ENCODE data around the gene SVBP.
"Not testable (repeated sequence)": the region's sequence is repeated elsewhere in the genome, so short reads cannot be mapped to it uniquely, and the experiment has no call there.

Gene SVBP

GRCh38 chr1:42841010-42841409 lies 23.8 kb upstream of the SVBP start:
- no peak for DNase-seq

DNA sequence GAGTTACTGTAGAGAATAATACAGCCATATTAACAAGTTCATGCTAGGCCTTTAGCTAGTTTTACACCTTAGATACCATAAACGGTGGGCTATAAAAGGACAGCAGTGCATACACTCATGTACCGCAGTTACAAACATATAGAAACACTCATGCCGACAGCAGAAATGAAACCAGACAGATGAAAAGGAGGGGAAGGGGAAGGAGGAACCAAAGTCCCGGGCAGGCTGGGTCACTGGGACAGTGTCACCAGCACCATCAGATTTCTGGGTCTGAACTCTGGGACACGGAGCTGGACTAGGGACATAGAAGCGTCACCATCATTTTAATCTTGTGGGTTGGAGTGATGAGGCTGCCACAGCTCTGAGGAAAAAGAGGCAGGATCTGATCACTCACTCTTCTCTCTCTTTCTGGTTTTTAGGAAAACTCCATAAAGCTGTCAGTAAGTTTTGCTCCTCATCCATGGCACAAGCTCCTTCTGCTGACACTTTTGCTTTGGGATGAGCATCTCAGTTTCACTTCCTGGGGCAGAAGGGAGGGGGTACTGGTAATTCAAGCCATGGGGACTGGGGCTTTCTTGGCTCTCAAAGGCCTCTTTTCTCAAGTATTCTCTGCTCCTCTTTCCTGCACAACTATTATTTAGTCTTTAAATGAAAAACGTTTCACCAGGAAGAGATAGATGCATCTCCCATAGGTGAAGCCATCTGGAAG lies 21.4 kb upstream of the SVBP start:
- no peak for DNase-seq

- DNase-seq = no peak
These were observed 20.5 kb upstream of the SVBP start for GRCh38 chr1:42837709-42838108.

DNA sequence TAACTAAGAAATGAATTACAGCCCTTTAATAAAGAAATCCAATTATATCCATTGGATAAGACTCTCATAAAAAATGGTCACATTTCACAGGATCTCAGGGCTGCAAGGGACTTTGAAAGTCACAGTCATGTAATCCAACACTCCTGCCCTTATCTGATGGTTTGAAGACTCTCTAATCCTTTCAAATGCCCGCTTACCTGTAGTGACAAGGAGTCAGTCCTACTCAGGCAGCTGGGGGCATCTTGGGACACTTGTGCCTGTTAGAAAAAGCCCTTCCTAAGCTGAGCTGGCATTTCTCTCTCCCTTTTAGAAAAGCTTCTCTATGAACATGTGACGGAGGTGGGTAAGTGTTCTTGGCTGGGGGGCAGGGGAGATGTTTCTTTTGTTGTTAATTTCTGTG lies 18.2 kb upstream of the SVBP start:
- DNase-seq = no peak

GRCh38 chr1:42834803-42835202 lies 17.6 kb upstream of the SVBP start:
- no peak for DNase-seq

GRCh38 chr1:42833981-42834380 lies 16.8 kb upstream of the SVBP start:
- DNase-seq = no peak

GRCh38 chr1:42832641-42833240 lies 15.5 kb upstream of the SVBP start:
- no peak for DNase-seq

DNA sequence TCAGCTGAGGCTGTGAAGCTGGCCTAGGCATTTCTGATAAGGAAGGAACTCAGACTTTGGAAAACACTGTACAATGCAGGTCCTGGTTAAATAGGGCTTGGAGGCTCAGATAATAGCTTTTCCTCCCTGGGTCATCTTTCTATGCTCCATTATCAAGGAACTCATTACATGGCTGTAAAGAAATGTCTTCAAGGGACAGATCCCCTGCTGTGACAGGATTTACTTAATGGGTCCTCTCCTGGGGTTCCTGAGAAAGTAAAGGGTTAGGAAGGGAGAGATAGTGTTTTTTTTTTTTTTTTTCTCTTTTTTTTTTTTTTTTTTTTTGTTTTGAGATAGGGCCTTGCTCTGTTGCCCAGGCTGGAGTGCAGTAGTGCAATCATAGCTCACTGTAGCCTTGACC lies 14.1 kb upstream of the SVBP start:
- no peak for DNase-seq

DNA sequence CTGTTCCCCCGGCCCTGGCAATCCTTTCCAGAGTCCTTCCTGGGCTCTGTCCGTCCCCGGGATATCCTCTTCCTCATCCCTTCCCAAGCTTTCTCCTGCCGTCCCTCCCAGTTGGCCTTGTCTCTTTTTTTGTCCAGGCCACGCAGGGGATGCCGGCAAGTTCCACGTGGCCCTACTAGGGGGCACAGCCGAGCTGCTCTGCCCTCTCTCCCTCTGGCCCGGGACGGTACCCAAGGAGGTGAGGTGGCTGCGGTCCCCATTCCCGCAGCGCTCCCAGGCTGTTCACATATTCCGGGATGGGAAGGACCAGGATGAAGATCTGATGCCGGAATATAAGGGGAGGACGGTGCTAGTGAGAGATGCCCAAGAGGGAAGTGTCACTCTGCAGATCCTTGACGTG lies 13.4 kb upstream of the SVBP start:
- no peak for DNase-seq

- no peak for DNase-seq
These were observed 8.0 kb upstream of the SVBP start for GRCh38 chr1:42825036-42825851.

GRCh38 chr1:42824481-42825035 lies 7.4 kb upstream of the SVBP start:
- DNase-seq = no peak

DNA sequence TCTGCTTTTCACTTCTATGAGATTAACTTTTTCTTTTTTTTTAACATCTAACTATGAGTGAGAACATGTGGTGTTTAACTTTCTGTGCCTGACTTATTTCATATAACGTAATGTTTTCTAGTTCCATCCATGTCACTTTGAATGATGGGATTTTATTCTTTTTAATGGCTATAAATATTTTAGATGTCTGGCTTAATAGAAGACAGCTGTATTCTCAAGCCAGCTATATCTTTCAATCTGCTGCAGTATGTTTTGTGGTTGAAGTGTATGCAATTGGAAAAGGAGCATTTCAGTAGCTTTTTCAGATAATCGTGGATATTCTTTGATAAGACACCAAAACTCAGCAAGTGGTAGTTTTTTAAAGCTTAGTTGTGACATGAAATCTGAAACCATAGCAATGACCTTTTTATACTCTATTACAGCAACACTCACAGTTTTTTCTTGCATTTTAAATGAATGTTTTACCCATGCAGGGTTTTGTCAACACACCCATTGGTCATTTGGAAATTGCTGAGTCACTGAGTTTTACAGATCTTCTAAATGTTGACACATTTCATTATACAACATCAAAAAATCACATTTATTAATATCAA lies 5.7 kb upstream of the SVBP start:
- DNase-seq = no peak

- no peak for DNase-seq
These were observed 4.5 kb upstream of the SVBP start for GRCh38 chr1:42821690-42822089.

DNA sequence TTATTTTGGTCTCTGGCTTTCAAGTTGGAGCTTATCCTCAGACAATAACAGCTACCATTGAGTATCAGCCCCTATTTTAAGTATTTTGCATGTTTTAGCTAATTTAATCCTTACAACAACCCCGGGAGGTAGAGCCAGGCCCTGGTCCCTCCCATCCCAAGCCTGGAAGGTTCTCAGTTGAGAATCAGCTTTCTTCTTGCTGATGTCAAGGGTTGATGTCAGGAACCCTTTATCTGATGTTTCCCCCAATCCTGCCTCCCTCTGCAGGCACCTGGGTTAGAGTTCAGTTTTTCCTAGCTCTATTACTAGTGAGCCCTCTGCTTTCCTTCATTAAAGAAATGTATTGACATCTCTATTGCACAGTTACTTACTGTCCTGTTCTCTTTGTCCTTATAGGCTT lies 3.6 kb upstream of the SVBP start:
- no peak for DNase-seq

DNA sequence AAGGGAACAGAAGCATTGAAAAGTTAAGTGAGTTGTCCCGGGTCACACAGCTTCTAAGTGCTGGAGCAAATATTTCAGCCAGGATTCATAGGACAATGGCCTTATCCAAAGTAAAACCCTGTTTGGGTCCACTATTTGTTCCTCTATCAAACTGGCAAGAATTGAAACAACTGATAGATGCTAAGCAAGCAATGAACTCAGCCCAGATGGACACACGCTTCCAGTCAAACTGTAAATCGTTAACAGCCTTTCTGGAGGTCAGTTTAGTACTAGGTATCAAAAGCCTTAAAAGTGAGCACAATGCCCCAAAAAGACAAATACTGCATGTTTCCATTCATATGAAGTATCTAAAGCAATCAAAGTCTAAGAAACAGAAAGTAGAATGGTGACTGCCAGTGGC lies 779 bp upstream of the SVBP start:
- DNase-seq = no peak

DNA sequence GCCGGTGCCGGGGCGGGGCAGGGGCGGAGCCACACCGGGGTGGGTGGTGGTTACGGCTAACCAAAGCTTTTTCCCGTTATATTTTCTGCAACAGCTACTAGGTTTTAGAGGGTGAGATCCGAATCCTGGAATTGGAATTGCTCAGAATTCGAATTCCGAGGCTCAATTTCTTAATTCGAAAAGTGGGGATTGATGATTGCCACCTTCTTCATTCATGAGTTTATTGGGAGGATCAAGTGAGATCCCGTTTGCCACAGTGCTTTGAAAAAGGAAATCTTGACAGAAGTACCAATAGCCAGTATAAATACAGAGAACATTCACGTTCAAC lies 207 bp upstream of the SVBP start:
- no peak for DNase-seq

- no peak for DNase-seq
These were observed 1.1 kb downstream of the SVBP start for GRCh38 chr1:42815941-42816584.

DNA sequence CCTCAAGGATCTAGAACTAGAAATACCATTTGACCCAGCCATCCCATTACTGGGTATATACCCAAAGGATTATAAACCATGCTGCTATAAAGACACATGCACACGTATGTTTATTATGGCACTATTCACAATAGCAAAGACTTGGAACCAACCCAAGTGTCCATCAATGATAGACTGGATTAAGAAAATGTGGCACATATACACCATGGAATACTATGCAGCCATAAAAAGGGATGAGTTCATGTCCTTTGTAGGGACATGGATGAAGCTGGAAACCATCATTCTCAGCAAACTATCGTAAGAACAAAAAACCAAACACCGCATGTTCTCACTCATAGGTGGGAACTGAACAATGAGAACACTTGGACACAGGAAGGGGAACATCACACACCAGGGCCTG lies 2.4 kb downstream of the SVBP start:
- DNase-seq = not testable (repeated sequence)

DNA sequence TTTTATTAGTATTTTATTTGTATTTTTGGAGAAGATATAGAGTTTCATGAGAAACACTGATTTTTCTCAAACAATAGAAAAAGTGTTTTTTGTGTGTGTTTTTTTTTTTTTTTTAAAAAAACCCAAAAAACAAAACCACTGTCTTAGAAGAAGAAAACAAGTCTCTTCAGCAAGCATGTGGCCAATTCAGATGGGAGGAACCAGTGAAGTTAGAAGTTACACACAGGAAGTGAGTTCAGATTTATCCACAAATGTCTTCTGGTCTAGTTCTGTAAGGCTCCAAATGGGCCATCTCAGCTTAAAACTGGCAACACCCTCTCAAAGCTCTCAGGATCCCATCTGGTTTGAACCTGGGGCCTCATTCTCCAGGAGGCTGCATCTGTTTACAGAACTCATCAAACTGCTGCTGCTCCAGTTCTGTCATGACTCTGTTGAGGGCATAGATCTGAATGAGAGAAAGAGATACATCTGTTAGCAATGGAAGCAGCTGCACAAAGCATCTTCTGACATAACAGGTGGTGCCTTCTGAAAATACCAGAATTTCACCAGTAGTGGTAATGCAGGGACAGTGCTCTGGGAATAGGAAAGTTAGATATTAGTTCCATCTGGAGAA lies 10.0 kb downstream of the SVBP start:
- DNase-seq = no peak

GRCh38 chr1:42806593-42806992 lies 10.6 kb downstream of the SVBP start:
- no peak for DNase-seq

- no peak for DNase-seq
These were observed 11.0 kb downstream of the SVBP start for GRCh38 chr1:42806171-42806570.

DNA sequence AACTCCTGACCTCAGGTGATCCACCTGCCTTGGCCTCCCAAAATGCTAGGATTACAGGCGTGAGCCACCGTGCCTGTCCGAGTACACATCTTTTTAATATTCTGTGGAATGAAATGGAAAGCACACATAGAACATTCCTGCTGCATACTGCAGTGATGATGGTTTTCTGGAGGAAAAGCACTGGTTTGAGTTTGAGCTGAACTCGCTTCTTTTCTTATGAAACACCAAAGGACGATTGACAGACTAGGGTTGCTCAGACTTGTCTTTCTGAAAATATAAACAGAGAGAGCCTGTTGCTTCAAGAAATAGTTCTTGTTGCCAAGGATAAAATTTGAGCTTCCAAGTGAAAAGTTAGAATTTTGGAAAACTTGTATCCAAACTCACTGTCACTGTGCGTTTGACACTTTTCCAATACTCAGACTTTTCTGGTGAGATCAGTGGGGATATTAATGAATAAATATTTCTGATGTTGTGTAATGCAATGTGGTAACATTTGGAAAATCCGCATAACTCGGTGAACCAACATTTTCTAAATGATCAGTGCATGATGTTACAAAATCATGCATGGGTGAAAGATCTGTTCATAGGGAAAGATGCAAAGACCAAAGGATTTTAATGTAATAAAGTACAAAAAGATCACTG lies 15.2 kb downstream of the SVBP start:
- DNase-seq = no peak
